Thyroid gland (tissue), 4 donors: ENCODE results near the gene RXFP1. TPM values are rescaled to one million over a fixed set of nuclear protein-coding genes. Genes with fewer than 3 reads are reported as not detected.

Source experiments
- DNase-seq, 2 donors: peaks; one replicate each; pipeline ENCODE4 v3.0.0-alpha.2; 2019
- H3K27ac ChIP-seq, 3 donors: fragments of 200-600 bp; sonication (generic); 1 replicate in 2 of 3; 2 replicates in 1 of 3; pipeline ENCODE4 v1.5.1; 2016 to 2019; ENCODE audit warnings: mild to moderate bottlenecking in 1 of 3, moderate library complexity in 1 of 3
- H3K27me3 ChIP-seq: fragments of 200-600 bp; sonication (generic); one replicate; pipeline ENCODE4 v1.5.1; 2019
- H3K36me3 ChIP-seq, 2 donors: fragments of 200-600 bp; sonication (generic); one replicate each; pipeline ENCODE4 v1.5.1; 2016 to 2019
- H3K4me1 ChIP-seq, 2 donors: fragments of 200-600 bp; sonication (generic); one replicate each; pipeline ENCODE4 v1.5.1; 2017 to 2019
- H3K4me3 ChIP-seq, 3 donors: fragments of 200-600 bp; sonication (generic); replicated peaks in 1 of 3; 1 replicate in 2 of 3; 2 replicates in 1 of 3; pipeline ENCODE4 v1.5.1; 2016; ENCODE audit warnings: mild to moderate bottlenecking in 1 of 3
- H3K9me3 ChIP-seq: fragments of 200-600 bp; sonication (generic); one replicate; pipeline ENCODE4 v1.5.1; 2017
- CTCF ChIP-seq, 6 experiments: fragments of 200-600 bp in 3 of 6; fragments of 450-650 bp in 3 of 6; sonication (generic) in 3 of 6; IDR thresholded peaks; one replicate each; pipeline ENCODE4 v1.5.1; 2016 to 2019; ENCODE audit warnings: antibody characterized with exemption in 6 of 6, mild to moderate bottlenecking in 2 of 6, inconsistent platforms in 1 of 6, moderate library complexity in 1 of 6
- POLR2A ChIP-seq, 2 donors: fragments of 450-650 bp; IDR thresholded peaks; one replicate each; pipeline ENCODE4 v1.6.1; 2017; ENCODE audit warnings: antibody characterized with exemption in 2 of 2, mild to moderate bottlenecking in 2 of 2, moderate library complexity in 1 of 2
- WGBS, 2 donors: methylation state at CpG; one replicate each; pipeline ENCODE4 v1.1.5; 2017; 5-methylcytosine and 5-hydroxymethylcytosine counted together
- intact Hi-C: fragments of 100-400 bp; cut with DNase I; formaldehyde crosslinking; loops from one replicate; pipeline ENCODE4 v1.15.1; 2023
- total RNA-seq, 4 donors: library from RNA; depleted of rRNA; stranded (reverse); fragments of >200 nt; gene quantifications; one replicate each; pipeline ENCODE4 v1.2.3, GENCODE V29; 2016

The RXFP1 gene
- total RNA-seq, 4 donors from 2014 or later, result 0.13 to 3.5 (median 0.63) TPM

- TF ChIP-seq CTCF (IDR thresholded peaks at IDR 0.05) (no peak), POLR2A (IDR thresholded peaks at IDR 0.05) (no peak)
- Histone ChIP-seq H3K27ac (no peak overlapping the region), H3K9me3 (no peaks in the 10 kb centered on the region), H3K4me3 (no peak overlapping the region), H3K4me1 (no peaks in the 10 kb centered on the region), H3K27me3 (no peaks in the 10 kb centered on the region), H3K36me3 (no peaks in the 10 kb centered on the region)
- intact Hi-C loops, result no loop called here
- no peak for DNase-seq
- WGBS, 2 donors, result 73 to 76% methylated on average over 9 of the region's 9 CpGs
Measured at GRCh38 chr4:158540125-158540907, 18.6 kb downstream of the RXFP1 start.

GRCh38 chr4:158541506-158541905 lies 19.8 kb downstream of the RXFP1 start:
- intact Hi-C loops, result no loop called here
- H3K27ac ChIP-seq, result no peak overlapping the region
- no peaks in the 10 kb centered on the region for H3K36me3 ChIP-seq
- DNase-seq, result no peak
- no peak overlapping the region for H3K4me3 ChIP-seq
- no peaks in the 10 kb centered on the region for H3K27me3 ChIP-seq
- no peak for TF ChIP-seq POLR2A (IDR thresholded peaks at IDR 0.05)
- TF ChIP-seq CTCF (IDR thresholded peaks at IDR 0.05), result no peak
- no peaks in the 10 kb centered on the region for H3K9me3 ChIP-seq
- no peaks in the 10 kb centered on the region for H3K4me1 ChIP-seq
- WGBS, 2 donors, result 83 to 86% methylated on average over 5 of the region's 5 CpGs

- TF ChIP-seq POLR2A (IDR thresholded peaks at IDR 0.05) (no peak), CTCF (IDR thresholded peaks at IDR 0.05) (no peak)
- intact Hi-C loops, result no loop called here
- H3K9me3 ChIP-seq, result no peaks in the 10 kb centered on the region
- H3K27me3 ChIP-seq, result no peaks in the 10 kb centered on the region
- no peak overlapping the region for H3K4me3 ChIP-seq
- H3K4me1 ChIP-seq, result no peaks in the 10 kb centered on the region
- no peak overlapping the region for H3K27ac ChIP-seq
- DNase-seq, result no peak
- 95 to 97% methylated on average over 1 of the region's 1 CpG for WGBS, 2 donors
- H3K36me3 ChIP-seq, result no peaks in the 10 kb centered on the region
Measured at GRCh38 chr4:158543191-158543590, 21.5 kb downstream of the RXFP1 start.

GRCh38 chr4:158544141-158544540 lies 22.5 kb downstream of the RXFP1 start:
- Histone ChIP-seq H3K4me3 (no peak overlapping the region), H3K36me3 (no peaks in the 10 kb centered on the region), H3K27me3 (no peaks in the 10 kb centered on the region), H3K9me3 (no peaks in the 10 kb centered on the region), H3K4me1 (no peaks in the 10 kb centered on the region), H3K27ac (no peak overlapping the region)
- intact Hi-C loops, result no loop called here
- no peak for TF ChIP-seq CTCF (IDR thresholded peaks at IDR 0.05)
- TF ChIP-seq POLR2A (IDR thresholded peaks at IDR 0.05), result no peak
- WGBS, 2 donors, result 98% methylated on average over 1 of the region's 1 CpG
- no peak for DNase-seq

GRCh38 chr4:158553364-158553763 lies 31.7 kb downstream of the RXFP1 start:
- Histone ChIP-seq H3K9me3 (no peaks in the 10 kb centered on the region), H3K36me3 (no peaks in the 10 kb centered on the region), H3K27ac (no peak overlapping the region), H3K4me1 (no peaks in the 10 kb centered on the region), H3K4me3 (no peak overlapping the region), H3K27me3 (no peaks in the 10 kb centered on the region)
- TF ChIP-seq CTCF (IDR thresholded peaks at IDR 0.05), result no peak
- no peak for TF ChIP-seq POLR2A (IDR thresholded peaks at IDR 0.05)
- 71 to 76% methylated on average over 3 of the region's 3 CpGs for WGBS, 2 donors
- DNase-seq, result no peak
- intact Hi-C loops, result no loop called here
